ENCODE data around the gene BTBD17. TPM values are rescaled to one million over a fixed set of nuclear protein-coding genes. Genes with fewer than 3 reads are reported as not detected.

BTBD17 gene
- total RNA-seq, 8 experiments from 2014 or later: 1.4 to 20.4 (median 4.1) TPM; not detected in 3

- ATAC-seq (replicated peaks in 6 of 8): no peak
These were observed 32.7 kb upstream of the BTBD17 start for GRCh38 chr17:74394275-74394950.

GRCh38 chr17:74393346-74393942 lies 31.8 kb upstream of the BTBD17 start:
- H3K27ac ChIP-seq: no peak overlapping the region
- in situ Hi-C loops (cut with MboI; ENCODE audit: low pct_unique_long_range_greater_than_20kb in 2 of 9, low sequenced_read_pairs in 9 of 9, unreplicated experiment in 9 of 9): no loop called here
- ATAC-seq (replicated peaks in 6 of 8): peak in 2 of 8 experiments; percentile 27 to 46
- no peak overlapping the region for H3K4me3 ChIP-seq
- WGBS, 10 experiments: 0 to 90% (median 55%) methylated on average over 1 to 4 of the region's 6 CpGs; no CpG with 5 or more reads in 2 of the 10 experiments
- H3K4me1 ChIP-seq (replicated peaks in 1 of 2): peaks cover 0 to 5% of the 10 kb centered on the region in 2 donors

More at GRCh38 chr17:74394275-74394950, 32.7 kb upstream of the BTBD17 start:
- Histone ChIP-seq H3K27ac (no peak overlapping the region), H3K4me3 (no peak overlapping the region), H3K4me1 (replicated peaks in 1 of 2) (peaks cover 0 to 5% of the 10 kb centered on the region in 2 donors)
- WGBS, 10 experiments: 9 to 93% (median 76%) methylated on average over 2 to 8 of the region's 12 CpGs; no CpG with 5 or more reads in 4 of the 10 experiments
- in situ Hi-C loops (cut with MboI; ENCODE audit: low pct_unique_long_range_greater_than_20kb in 2 of 9, low sequenced_read_pairs in 9 of 9, unreplicated experiment in 9 of 9): no loop called here

GRCh38 chr17:74392848-74393247 lies 31.2 kb upstream of the BTBD17 start:
- ATAC-seq (replicated peaks in 6 of 8): peak in 1 of 8 experiments; percentile 52
- Histone ChIP-seq H3K27ac (no peak overlapping the region), H3K4me3 (no peak overlapping the region), H3K4me1 (replicated peaks in 1 of 2) (peaks cover 0 to 5% of the 10 kb centered on the region in 2 donors)
- in situ Hi-C loops (cut with MboI; ENCODE audit: low pct_unique_long_range_greater_than_20kb in 2 of 9, low sequenced_read_pairs in 9 of 9, unreplicated experiment in 9 of 9): no loop called here
- 0 to 100% (median 67%) methylated on average over 1 to 3 of the region's 5 CpGs; no CpG with 5 or more reads in 3 of the 10 experiments for WGBS, 10 experiments

GRCh38 chr17:74391771-74392170 lies 30.1 kb upstream of the BTBD17 start:
- 0 to 100% (median 50%) methylated on average over 1 to 4 of the region's 5 CpGs; no CpG with 5 or more reads in 2 of the 10 experiments for WGBS, 10 experiments
- Histone ChIP-seq H3K4me1 (replicated peaks in 1 of 2) (peaks cover 0 to 5% of the 10 kb centered on the region in 2 donors), H3K4me3 (no peak overlapping the region), H3K27ac (no peak overlapping the region)
- in situ Hi-C loops (cut with MboI; ENCODE audit: low pct_unique_long_range_greater_than_20kb in 2 of 9, low sequenced_read_pairs in 9 of 9, unreplicated experiment in 9 of 9): no loop called here
- ATAC-seq (replicated peaks in 6 of 8): no peak

- H3K27ac ChIP-seq: no peak overlapping the region
- no peak overlapping the region for H3K4me3 ChIP-seq
- WGBS, 10 experiments: 25 to 90% (median 79%) methylated on average over 3 to 10 of the region's 11 CpGs; no CpG with 5 or more reads in 1 of the 10 experiments
- in situ Hi-C loops (cut with MboI; ENCODE audit: low pct_unique_long_range_greater_than_20kb in 2 of 9, low sequenced_read_pairs in 9 of 9, unreplicated experiment in 9 of 9): no loop called here
- no peak for ATAC-seq (replicated peaks in 6 of 8)
- peaks cover 0 to 5% of the 10 kb centered on the region in 2 donors for H3K4me1 ChIP-seq (replicated peaks in 1 of 2)
These were observed 29.3 kb upstream of the BTBD17 start for GRCh38 chr17:74390680-74391653.

GRCh38 chr17:74389937-74390679 lies 28.4 kb upstream of the BTBD17 start:
- in situ Hi-C loops (cut with MboI; ENCODE audit: low pct_unique_long_range_greater_than_20kb in 2 of 9, low sequenced_read_pairs in 9 of 9, unreplicated experiment in 9 of 9): no loop called here

GRCh38 chr17:74389084-74389753 lies 27.6 kb upstream of the BTBD17 start:
- Histone ChIP-seq H3K27ac (no peak overlapping the region), H3K4me3 (no peak overlapping the region), H3K4me1 (replicated peaks in 1 of 2) (peaks cover 0 to 5% of the 10 kb centered on the region in 2 donors)
- WGBS, 10 experiments: 35 to 70% (median 50%) methylated on average over 2 to 9 of the region's 12 CpGs; no CpG with 5 or more reads in 3 of the 10 experiments
- ATAC-seq (replicated peaks in 6 of 8): peak in 1 of 8 experiments; percentile 44
- in situ Hi-C loops (cut with MboI; ENCODE audit: low pct_unique_long_range_greater_than_20kb in 2 of 9, low sequenced_read_pairs in 9 of 9, unreplicated experiment in 9 of 9): no loop called here

More at GRCh38 chr17:74389937-74390679, 28.4 kb upstream of the BTBD17 start:
- Histone ChIP-seq H3K27ac (no peak overlapping the region), H3K4me3 (no peak overlapping the region), H3K4me1 (replicated peaks in 1 of 2) (peaks cover 0 to 5% of the 10 kb centered on the region in 2 donors)
- WGBS, 10 experiments: 0 to 72% (median 54%) methylated on average over 1 to 2 of the region's 2 CpGs
- ATAC-seq (replicated peaks in 6 of 8): no peak

GRCh38 chr17:74387365-74388218 lies 25.9 kb upstream of the BTBD17 start:
- 20 to 88% (median 67%) methylated on average over 1 to 12 of the region's 17 CpGs; no CpG with 5 or more reads in 2 of the 10 experiments for WGBS, 10 experiments

GRCh38 chr17:74386386-74386785 lies 24.7 kb upstream of the BTBD17 start:
- Histone ChIP-seq H3K27ac (no peak overlapping the region), H3K4me3 (no peak overlapping the region), H3K4me1 (replicated peaks in 1 of 2) (no peaks in the 10 kb centered on the region)
- ATAC-seq (replicated peaks in 6 of 8): no peak
- in situ Hi-C loops (cut with MboI; ENCODE audit: low pct_unique_long_range_greater_than_20kb in 2 of 9, low sequenced_read_pairs in 9 of 9, unreplicated experiment in 9 of 9): no loop called here
- WGBS, 10 experiments: 0 to 92% (median 79%) methylated on average over 1 to 7 of the region's 8 CpGs; no CpG with 5 or more reads in 2 of the 10 experiments

More at GRCh38 chr17:74387365-74388218, 25.9 kb upstream of the BTBD17 start:
- ATAC-seq (replicated peaks in 6 of 8): no peak
- H3K27ac ChIP-seq: no peak overlapping the region
- H3K4me3 ChIP-seq: no peak overlapping the region
- in situ Hi-C loops (cut with MboI; ENCODE audit: low pct_unique_long_range_greater_than_20kb in 2 of 9, low sequenced_read_pairs in 9 of 9, unreplicated experiment in 9 of 9): no loop called here
- no peaks in the 10 kb centered on the region for H3K4me1 ChIP-seq (replicated peaks in 1 of 2)

- in situ Hi-C loops (cut with MboI; ENCODE audit: low pct_unique_long_range_greater_than_20kb in 2 of 9, low sequenced_read_pairs in 9 of 9, unreplicated experiment in 9 of 9): no loop called here
- no peak for ATAC-seq (replicated peaks in 6 of 8)
- no peak overlapping the region for H3K4me3 ChIP-seq
- 47 to 100% (median 82%) methylated on average over 2 to 3 of the region's 3 CpGs for WGBS, 10 experiments
- H3K27ac ChIP-seq: no peak overlapping the region
- H3K4me1 ChIP-seq (replicated peaks in 1 of 2): peaks cover 0 to 4% of the 10 kb centered on the region in 2 donors
These were observed 23.5 kb upstream of the BTBD17 start for GRCh38 chr17:74385201-74385600.

- in situ Hi-C loops (cut with MboI; ENCODE audit: low pct_unique_long_range_greater_than_20kb in 2 of 9, low sequenced_read_pairs in 9 of 9, unreplicated experiment in 9 of 9): no loop called here
- no peak for ATAC-seq (replicated peaks in 6 of 8)
- peaks cover 3 to 12% of the 10 kb centered on the region in 2 donors for H3K4me1 ChIP-seq (replicated peaks in 1 of 2)
- no peak overlapping the region for H3K4me3 ChIP-seq
- no peak overlapping the region for H3K27ac ChIP-seq
- 89 to 100% methylated on average over 1 to 3 of the region's 5 CpGs; no CpG with 5 or more reads in 8 of the 10 experiments for WGBS, 10 experiments
These were observed 21.5 kb upstream of the BTBD17 start for GRCh38 chr17:74383141-74383540.
